Measurements from ENCODE around the gene NXPE4.

DNA sequence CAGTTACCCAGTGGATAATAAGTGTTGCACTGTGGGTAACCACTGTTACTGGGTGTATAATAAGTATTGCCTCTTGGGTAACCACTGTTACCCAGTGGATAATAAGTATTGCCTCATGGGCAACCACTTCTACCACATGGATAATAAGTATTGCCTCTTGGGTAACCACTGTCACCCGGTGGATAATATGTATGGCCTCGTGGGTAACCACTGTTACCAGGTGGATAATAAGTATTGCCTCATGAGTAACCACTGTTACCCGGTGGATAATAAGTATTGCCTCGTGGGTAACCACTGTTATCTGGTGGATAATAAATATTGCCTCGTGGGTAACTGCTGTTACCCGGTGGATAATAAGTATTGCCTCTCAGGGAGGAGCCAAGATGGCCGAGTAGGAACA is 29.7 kb upstream of the NXPE4 start:
- TF ChIP-seq, protein P1, sequence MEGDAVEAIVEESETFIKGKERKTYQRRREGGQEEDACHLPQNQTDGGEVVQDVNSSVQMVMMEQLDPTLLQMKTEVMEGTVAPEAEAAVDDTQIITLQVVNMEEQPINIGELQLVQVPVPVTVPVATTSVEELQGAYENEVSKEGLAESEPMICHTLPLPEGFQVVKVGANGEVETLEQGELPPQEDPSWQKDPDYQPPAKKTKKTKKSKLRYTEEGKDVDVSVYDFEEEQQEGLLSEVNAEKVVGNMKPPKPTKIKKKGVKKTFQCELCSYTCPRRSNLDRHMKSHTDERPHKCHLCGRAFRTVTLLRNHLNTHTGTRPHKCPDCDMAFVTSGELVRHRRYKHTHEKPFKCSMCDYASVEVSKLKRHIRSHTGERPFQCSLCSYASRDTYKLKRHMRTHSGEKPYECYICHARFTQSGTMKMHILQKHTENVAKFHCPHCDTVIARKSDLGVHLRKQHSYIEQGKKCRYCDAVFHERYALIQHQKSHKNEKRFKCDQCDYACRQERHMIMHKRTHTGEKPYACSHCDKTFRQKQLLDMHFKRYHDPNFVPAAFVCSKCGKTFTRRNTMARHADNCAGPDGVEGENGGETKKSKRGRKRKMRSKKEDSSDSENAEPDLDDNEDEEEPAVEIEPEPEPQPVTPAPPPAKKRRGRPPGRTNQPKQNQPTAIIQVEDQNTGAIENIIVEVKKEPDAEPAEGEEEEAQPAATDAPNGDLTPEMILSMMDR (IDR thresholded peaks at IDR 0.05; ENCODE audit: insufficient read depth, low read length, poor library complexity, severe bottlenecking): no peak
- TF ChIP-seq EZH2phosphoT487 (conservative IDR thresholded peaks at IDR 0.05; ENCODE audit: low read length): no peak
